Fibroblast of lung (primary cell): ENCODE measurements around the gene CDK2. TPM values are rescaled to one million over a fixed set of nuclear protein-coding genes. Genes with fewer than 3 reads are reported as not detected.

ENCODE experiments used
- DNase-seq, 2 donors: peaks; one replicate each; pipeline versions ENCODE4 v3.0.0 to v3.0.0-alpha.2; 2010; ENCODE audit warnings: low read depth in 2 of 2
- H2AFZ ChIP-seq: 2 replicates; pipeline ENCODE4 v1.5.1; 2012; ENCODE audit warnings: low read length, control low read depth, inconsistent platforms
- H3K27ac ChIP-seq: 2 replicates; pipeline ENCODE4 v1.5.1; 2011; ENCODE audit warnings: low read length, control low read depth; ENCODE audit not compliant: insufficient read depth
- H3K27me3 ChIP-seq: 2 replicates; pipeline ENCODE4 v1.5.1; 2011; ENCODE audit warnings: mild to moderate bottlenecking, low read length; ENCODE audit not compliant: control insufficient read depth, insufficient read depth
- H3K36me3 ChIP-seq: 2 replicates; pipeline ENCODE4 v1.5.1; 2011; ENCODE audit warnings: low read length; ENCODE audit not compliant: control insufficient read depth, insufficient read depth
- H3K4me1 ChIP-seq: 2 replicates; pipeline ENCODE4 v1.5.1; 2011; ENCODE audit warnings: low read length; ENCODE audit not compliant: control insufficient read depth, insufficient read depth; ENCODE audit errors: extremely low read depth
- H3K4me2 ChIP-seq: 2 replicates; pipeline ENCODE4 v1.5.1; 2011; ENCODE audit warnings: low read length, control low read depth; ENCODE audit not compliant: insufficient read depth; ENCODE audit errors: extremely low read depth
- H3K4me3 ChIP-seq, 4 experiments: fragments of 200-600 bp in 1 of 4; sonication (generic) in 1 of 4; replicated peaks in 1 of 4; 2 replicates each; pipeline ENCODE4 v1.5.1; 2011 to 2016; ENCODE audit warnings: low read length in 4 of 4, low read depth in 3 of 4, mild to moderate bottlenecking in 3 of 4, control low read depth in 2 of 4, inconsistent platforms in 1 of 4, mixed read lengths in 1 of 4; ENCODE audit not compliant: insufficient read depth in 1 of 4; ENCODE audit errors: control extremely low read depth in 1 of 4
- H3K79me2 ChIP-seq: 2 replicates; pipeline ENCODE4 v1.5.1; 2012; ENCODE audit warnings: mild to moderate bottlenecking, low read length, inconsistent platforms; ENCODE audit not compliant: control insufficient read depth, insufficient read depth
- H3K9ac ChIP-seq: 2 replicates; pipeline ENCODE4 v1.5.1; 2011; ENCODE audit warnings: mild to moderate bottlenecking, low read length, control low read depth; ENCODE audit not compliant: insufficient read depth
- H3K9me3 ChIP-seq: 2 replicates; pipeline ENCODE4 v1.5.1; 2012; ENCODE audit warnings: low read depth, low read length; ENCODE audit not compliant: control insufficient read depth, insufficient read depth
- H4K20me1 ChIP-seq: 2 replicates; pipeline ENCODE4 v1.5.1; 2011; ENCODE audit warnings: low read length; ENCODE audit not compliant: control insufficient read depth, insufficient read depth; ENCODE audit errors: extremely low read depth
- CTCF ChIP-seq, 2 donors: IDR thresholded peaks in 1 of 2; conservative IDR thresholded peaks in 1 of 2; 1 replicate in 1 of 2; 2 replicates in 1 of 2; pipeline ENCODE4 v1.5.1; 2011 to 2012; ENCODE audit warnings: low read length in 2 of 2, control low read depth in 1 of 2, inconsistent platforms in 1 of 2, low read depth in 1 of 2, mild to moderate bottlenecking in 1 of 2
- EZH2 ChIP-seq: IDR thresholded peaks from 2 replicates; pipeline ENCODE4 v1.5.1; 2012; ENCODE audit warnings: low read length, control low read depth, mild to moderate bottlenecking; ENCODE audit errors: missing control alignments
- polyA plus RNA-seq, 2 donors: library from polyadenylated mRNA; depleted of rRNA in 1 of 2; stranded (reverse) in 1 of 2; unstranded in 1 of 2; fragments of >200 nt; gene quantifications; 2 replicates each; pipeline ENCODE4 v1.2.1, GENCODE V29; 2011 to 2012; ENCODE audit warnings: missing spikeins in 1 of 2
- total RNA-seq: library from RNA; depleted of rRNA; stranded (reverse); fragments of >200 nt; gene quantifications from 2 replicates; pipeline ENCODE4 v1.2.1, GENCODE V29; 2014

Gene CDK2
- total and polyA plus RNA-seq, 2 donors (not counting 1 experiment from before 2014, with no cell fraction given), result 12.7 to 32.5 TPM

GRCh38 chr12:55946553-55946952 is 20.1 kb upstream of the CDK2 start:
- no peak for DNase-seq
- Histone ChIP-seq H3K9ac (no peak overlapping the region), H3K4me2 (no peak overlapping the region), H3K4me1 (no peaks in the 10 kb centered on the region), H3K27ac (no peak overlapping the region), H2AFZ (no peak overlapping the region), H3K27me3 (no peaks in the 10 kb centered on the region), H3K9me3 (no peaks in the 10 kb centered on the region), H4K20me1 (no peaks in the 10 kb centered on the region), H3K4me3 (no peak overlapping the region), H3K36me3 (peaks cover 3% of the 10 kb centered on the region), H3K79me2 (no peaks in the 10 kb centered on the region)
- TF ChIP-seq CTCF (conservative IDR thresholded peaks at IDR 0.05 in 1 of 2, IDR thresholded peaks at IDR 0.05 in 1 of 2; ENCODE audit: low read depth in 1 of 2, low read length in 2 of 2) (no peak), EZH2 (no peak)

DNA sequence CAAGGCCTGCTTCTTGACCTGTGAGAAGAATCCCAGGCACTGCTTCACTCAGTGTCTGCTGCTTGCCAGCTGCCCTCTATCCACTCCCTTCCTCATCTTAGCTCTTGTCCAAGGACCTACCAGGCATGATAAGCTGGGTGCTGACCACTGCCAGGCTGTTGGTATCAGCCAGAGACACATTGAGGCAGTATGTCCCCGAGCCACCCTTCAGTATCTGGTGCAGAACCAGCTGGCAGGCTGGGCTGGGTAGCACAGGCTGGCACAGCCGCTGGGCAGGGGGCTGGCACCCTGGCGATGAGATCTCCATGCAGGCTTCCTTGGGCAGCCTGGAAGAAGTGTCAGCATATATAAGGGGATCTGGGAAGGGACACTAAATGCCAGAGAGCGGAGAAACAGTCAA is 11.3 kb upstream of the CDK2 start:
- H2AFZ ChIP-seq, result no peak overlapping the region

DNA sequence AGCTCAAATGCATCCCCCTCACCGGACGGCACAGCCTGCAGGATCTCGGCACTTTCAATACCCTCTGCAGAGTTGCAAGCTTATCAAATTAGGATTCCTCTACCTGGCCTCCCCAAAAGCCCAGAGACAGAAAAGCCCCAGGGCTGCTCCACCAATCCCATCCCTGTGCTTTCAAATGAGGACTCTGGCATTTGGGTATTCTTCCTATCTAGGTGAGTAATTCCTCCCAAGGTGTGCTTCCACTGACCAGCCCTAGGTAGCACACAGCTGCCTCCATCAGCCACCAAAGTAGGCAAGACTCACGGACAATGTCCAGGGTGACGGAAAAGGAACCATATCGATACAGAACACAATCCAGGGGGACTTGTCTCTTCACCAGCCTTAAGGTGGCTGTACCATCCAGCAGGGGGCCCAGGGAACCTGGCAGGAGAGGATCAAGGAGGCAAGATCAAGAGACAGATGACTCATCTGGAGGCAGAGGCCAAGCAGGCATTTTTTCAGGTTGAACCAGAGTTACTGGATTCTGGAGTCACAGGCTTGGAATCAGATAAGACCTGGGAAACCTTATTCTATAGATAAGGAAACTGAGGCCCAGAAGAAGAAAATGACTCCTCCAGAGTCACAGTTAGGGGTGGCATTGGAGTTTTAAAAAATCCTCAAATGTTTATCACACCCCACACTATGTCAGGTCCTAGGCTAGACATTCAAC is 10.7 kb upstream of the CDK2 start:
- no peak overlapping the region for H3K4me2 ChIP-seq
- TF ChIP-seq EZH2, result no peak
- TF ChIP-seq CTCF (conservative IDR thresholded peaks at IDR 0.05 in 1 of 2, IDR thresholded peaks at IDR 0.05 in 1 of 2; ENCODE audit: low read depth in 1 of 2, low read length in 2 of 2), result peak; percentile 16 to 25
- H3K36me3 ChIP-seq, result no peaks in the 10 kb centered on the region
- H2AFZ ChIP-seq, result no peak overlapping the region
- no peaks in the 10 kb centered on the region for H4K20me1 ChIP-seq
- DNase-seq, result peak; percentile 30 to 76
- H3K4me3 ChIP-seq, result no peak overlapping the region
- no peaks in the 10 kb centered on the region for H3K9me3 ChIP-seq
- no peaks in the 10 kb centered on the region for H3K27me3 ChIP-seq
- H3K9ac ChIP-seq, result no peak overlapping the region
- no peak overlapping the region for H3K27ac ChIP-seq
- no peaks in the 10 kb centered on the region for H3K79me2 ChIP-seq
- no peaks in the 10 kb centered on the region for H3K4me1 ChIP-seq

More for the DNA sequence above, 11.3 kb upstream of the CDK2 start:
- H3K9ac ChIP-seq, result no peak overlapping the region
- no peaks in the 10 kb centered on the region for H3K9me3 ChIP-seq
- no peaks in the 10 kb centered on the region for H3K27me3 ChIP-seq
- H3K27ac ChIP-seq, result no peak overlapping the region
- H3K4me3 ChIP-seq, result no peak overlapping the region
- no peak for DNase-seq
- no peaks in the 10 kb centered on the region for H3K79me2 ChIP-seq
- TF ChIP-seq CTCF (conservative IDR thresholded peaks at IDR 0.05 in 1 of 2, IDR thresholded peaks at IDR 0.05 in 1 of 2; ENCODE audit: low read depth in 1 of 2, low read length in 2 of 2) (no peak), EZH2 (no peak)
- H3K4me1 ChIP-seq, result no peaks in the 10 kb centered on the region
- H3K36me3 ChIP-seq, result no peaks in the 10 kb centered on the region
- no peaks in the 10 kb centered on the region for H4K20me1 ChIP-seq
- H3K4me2 ChIP-seq, result no peak overlapping the region
